Measurements from ENCODE around the gene KRT83. TPM values are rescaled to one million over a fixed set of nuclear protein-coding genes. Genes with fewer than 3 reads are reported as not detected.

The KRT83 gene
- polyA plus RNA-seq = not detected in 2 replicates

DNA sequence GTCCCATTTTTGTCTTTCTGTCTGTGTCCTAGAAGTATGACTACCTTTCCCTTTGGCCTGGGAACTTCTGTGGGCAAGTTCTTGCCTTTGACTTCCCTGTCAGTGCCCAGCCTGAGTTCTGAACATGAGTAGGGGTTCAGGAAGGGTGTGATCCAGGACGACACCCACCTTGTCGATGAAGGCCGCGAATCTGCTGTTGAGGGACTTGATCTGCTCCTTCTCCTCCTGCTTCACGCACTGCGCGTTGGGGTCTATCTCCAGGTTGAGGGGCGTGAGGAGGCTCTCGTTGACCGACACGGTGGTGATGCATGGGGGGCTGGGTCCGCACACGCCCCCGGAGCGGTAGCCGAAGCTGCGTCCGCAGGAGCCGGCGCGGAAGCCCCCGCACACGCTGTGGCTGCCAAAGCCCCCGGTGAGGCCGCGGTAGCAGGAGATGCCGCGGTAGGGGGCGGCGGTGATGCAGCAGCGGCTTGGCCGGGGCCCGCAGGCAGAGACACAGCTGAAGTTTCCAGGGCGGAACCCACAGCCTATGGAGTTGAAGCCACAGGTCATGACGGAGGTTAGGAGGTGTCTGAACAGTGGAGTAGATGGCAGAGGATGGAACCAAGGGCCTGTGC, at the start of gene KRT83:
KRT83 (minus strand) TSS at position 615 of the 617 bp plus-strand sequence; CDS start at position 552, 63 bp downstream.

DNA sequence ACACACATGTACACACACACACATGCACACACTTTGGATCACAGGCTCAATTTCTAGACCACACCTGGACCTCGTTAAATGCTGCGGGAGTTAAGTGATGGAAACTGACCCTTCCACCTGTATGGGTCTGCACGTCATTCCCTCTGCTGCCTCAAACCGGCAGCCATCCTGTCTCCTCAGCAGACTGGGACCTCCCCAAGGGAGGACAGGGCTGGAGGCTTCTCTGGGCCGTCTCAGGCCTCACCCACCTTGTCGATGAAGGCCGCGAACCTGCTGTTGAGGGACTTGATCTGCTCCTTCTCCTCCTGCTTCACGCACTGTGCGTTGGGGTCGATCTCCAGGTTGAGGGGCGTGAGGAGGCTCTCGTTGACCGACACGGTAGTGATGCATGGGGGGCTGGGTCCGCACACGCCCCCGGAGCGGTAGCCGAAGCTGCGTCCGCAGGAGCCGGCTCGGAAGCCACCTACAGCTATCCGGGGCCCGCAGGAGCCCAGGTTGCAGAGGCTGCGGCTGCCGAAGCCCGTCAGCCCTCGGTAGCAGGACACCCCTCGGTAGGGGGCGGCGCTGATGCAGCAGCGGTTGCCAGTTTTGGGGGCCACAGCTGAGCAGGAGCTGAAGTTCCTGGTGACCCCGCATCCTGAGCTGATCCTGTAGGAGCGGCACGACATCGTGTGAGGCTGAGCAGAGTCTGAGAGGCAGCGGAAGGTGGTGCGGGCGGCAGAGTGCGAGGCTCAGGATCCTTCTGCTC, 45.7 kb upstream of the KRT83 start, which contains the start of gene KRT85:
KRT85 (minus strand) TSS at position 744 of the 748 bp plus-strand sequence; CDS start at position 668, 76 bp downstream.

DNA sequence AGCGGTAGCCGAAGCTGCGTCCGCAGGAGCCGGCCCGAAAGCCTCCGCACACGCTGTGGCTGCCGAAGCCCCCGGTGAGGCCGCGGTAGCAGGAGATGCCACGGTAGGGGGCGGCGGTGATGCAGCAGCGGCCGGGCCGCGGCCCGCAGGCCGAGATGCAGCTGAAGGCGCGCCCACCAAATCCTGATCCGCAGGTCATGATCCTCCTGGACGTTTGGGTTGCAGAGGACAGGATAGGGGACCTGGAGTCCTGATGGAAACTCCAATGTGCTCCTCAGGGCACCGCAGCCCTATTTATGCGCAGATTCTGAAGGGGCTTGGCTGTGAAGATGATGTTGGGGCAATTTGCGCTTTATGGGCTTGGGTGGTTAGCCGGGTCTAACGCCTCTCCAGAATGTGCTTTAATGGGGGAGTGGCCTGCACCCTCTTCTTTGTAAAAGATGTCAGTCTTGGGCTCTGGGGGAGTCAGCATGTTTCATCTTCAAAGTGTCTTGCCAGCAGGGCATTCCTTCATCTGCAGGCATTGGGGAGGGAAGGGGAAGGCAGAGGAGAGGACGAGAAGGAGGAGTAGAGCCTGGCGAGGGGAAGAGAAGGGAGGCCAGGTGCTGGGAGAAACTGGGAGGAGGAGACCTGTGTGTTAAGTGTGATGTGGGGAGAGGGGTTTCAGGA, 29.8 kb downstream of the KRT83 start, which contains the start of gene KRT81:
KRT81 (minus strand) TSS at position 268 of the 669 bp plus-strand sequence; CDS start at position 199, 69 bp downstream.

DNA sequence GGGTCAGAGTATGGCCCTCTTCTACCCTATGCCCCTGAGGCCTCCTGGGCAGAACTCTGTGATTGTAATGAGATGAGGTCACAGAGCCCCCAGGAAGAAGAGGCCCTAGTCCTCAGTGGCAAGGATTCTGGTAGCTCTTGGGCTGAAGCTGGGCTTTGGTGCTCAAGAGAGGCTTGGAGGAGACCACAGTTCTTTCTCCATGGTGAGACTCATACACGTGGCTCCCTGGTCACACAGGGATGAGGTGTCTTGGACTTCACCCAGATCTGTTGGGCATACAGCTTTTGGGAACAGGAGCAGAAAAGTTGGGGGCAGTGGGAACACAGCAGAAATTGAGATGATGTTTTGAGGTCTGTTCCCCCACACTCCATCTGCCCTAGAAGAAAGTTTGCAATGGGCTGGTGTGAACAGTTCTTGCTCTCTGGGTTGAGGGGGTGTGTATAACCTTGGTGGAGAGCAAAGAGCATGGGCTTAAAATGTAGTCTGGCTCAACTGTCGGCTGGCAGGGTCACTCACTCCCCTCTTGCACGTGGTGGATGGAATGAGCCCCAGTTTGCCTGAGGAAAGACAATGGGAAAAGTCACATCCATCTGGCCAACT, 46.6 kb downstream of the KRT83 start, which contains the start of gene KRT86:
KRT86 (plus strand) TSS at position 125 of the 600 bp plus-strand sequence. CDS start 27,272 bp downstream, outside the sequence.

Other genes with a start within 250 kb of the KRT83 start
- not detected in 2 replicates for gene SMIM41, start 241.7 kb downstream of the KRT83 start, polyA plus RNA-seq
- not detected in 2 replicates for gene KRT80, start 129.4 kb downstream of the KRT83 start, polyA plus RNA-seq
- gene KRT7, start 88.2 kb downstream of the KRT83 start, polyA plus RNA-seq = not detected in 2 replicates
- gene KRT86, start 46.8 kb downstream of the KRT83 start, polyA plus RNA-seq = 0.19 and 0.92 TPM in 2 replicates
- gene KRT81, start 29.9 kb downstream of the KRT83 start, polyA plus RNA-seq = not detected in 2 replicates
- not detected in 2 replicates for gene KRT85, start 46.1 kb upstream of the KRT83 start, polyA plus RNA-seq
- gene KRT84, start 64.3 kb upstream of the KRT83 start, polyA plus RNA-seq = not detected in 2 replicates
- not detected in 2 replicates for gene KRT82, start 84.9 kb upstream of the KRT83 start, polyA plus RNA-seq
- gene KRT75, start 113.0 kb upstream of the KRT83 start, polyA plus RNA-seq = not detected in 2 replicates
- not detected in 2 replicates for gene KRT6B, start 130.7 kb upstream of the KRT83 start, polyA plus RNA-seq
- gene KRT6C, start 152.4 kb upstream of the KRT83 start, polyA plus RNA-seq = not detected in 2 replicates
- not detected in 2 replicates for gene KRT6A, start 171.9 kb upstream of the KRT83 start, polyA plus RNA-seq
- gene KRT5, start 199.0 kb upstream of the KRT83 start, polyA plus RNA-seq = not detected in 2 replicates
- not detected in 2 replicates for gene KRT71, start 231.7 kb upstream of the KRT83 start, polyA plus RNA-seq